ENCODE measurements around the gene ANKRD18B.
"Not testable (repeated sequence)": the region's sequence is repeated elsewhere in the genome, so short reads cannot be mapped to it uniquely, and the experiment has no call there.

DNA sequence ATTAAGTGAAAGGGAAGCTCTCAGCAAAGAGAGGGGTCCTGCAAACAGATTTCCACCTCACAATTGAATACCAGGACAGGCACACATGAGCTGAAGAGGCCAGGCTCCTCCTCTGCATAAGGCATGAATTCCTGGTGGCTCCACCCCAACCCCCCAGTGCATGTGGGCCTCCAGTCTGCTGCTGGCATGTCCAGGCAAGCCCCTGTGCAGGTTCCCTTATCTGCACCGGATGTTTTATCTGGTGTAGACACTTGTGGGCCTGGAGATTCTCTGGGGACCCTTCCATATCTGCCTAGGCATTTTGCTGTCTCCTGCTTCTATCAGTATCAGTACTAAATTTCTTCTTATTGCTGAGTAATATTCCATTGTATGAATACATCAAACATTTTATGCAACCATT, 36.2 kb downstream of the ANKRD18B start:
- TF ChIP-seq CBFB (IDR thresholded peaks at IDR 0.05; ENCODE audit: low read depth); FOXK2 (IDR thresholded peaks at IDR 0.05); ATF3 (IDR thresholded peaks at IDR 0.05; ENCODE audit: borderline replicate concordance, extremely low read depth, low read depth, low read length); USF1 (IDR thresholded peaks at IDR 0.05; ENCODE audit: borderline replicate concordance, extremely low read length, insufficient read depth, low read depth, low read length): not testable (repeated sequence)

Measured in GM12878 (cell line).